Stimulated activated memory B cell treated with anti-CD40 and anti-IgM and Interleukin-4, amounts not matched to agents 10 μg/mL and 1 μg/mL and 100 μg/mL, for 72 hours (primary cell): ENCODE measurements around the gene S1PR5.

Source experiments
- ATAC-seq: fragments of 150-1000 bp; cut with Tn5 transposase; 2 replicates; pipeline ENCODE4 v1.10.0; 2021
- H3K27ac Mint-ChIP-seq: one replicate; pipeline ENCODE4 v1.8.0; 2022; ENCODE audit warnings: mild to moderate bottlenecking, mixed read lengths
- H3K27me3 Mint-ChIP-seq: one replicate; pipeline ENCODE4 v1.8.0; 2022; ENCODE audit warnings: mixed read lengths
- H3K36me3 Mint-ChIP-seq: one replicate; pipeline ENCODE4 v1.8.0; 2022; ENCODE audit warnings: mixed read lengths
- H3K4me1 Mint-ChIP-seq: one replicate; pipeline ENCODE4 v1.8.0; 2022; ENCODE audit warnings: mixed read lengths
- H3K4me3 Mint-ChIP-seq: one replicate; pipeline ENCODE4 v1.8.0; 2022; ENCODE audit warnings: mild to moderate bottlenecking, moderate library complexity, mixed read lengths
- H3K9me3 Mint-ChIP-seq: one replicate; pipeline ENCODE4 v1.8.0; 2022; ENCODE audit warnings: mixed read lengths

S1PR5 gene

GRCh38 chr19:10471909-10472308, 45.3 kb downstream of the S1PR5 start:
- H3K27me3 Mint-ChIP-seq: peaks cover 16% of the 10 kb centered on the region
- peaks cover 12% of the 10 kb centered on the region for H3K36me3 Mint-ChIP-seq
- H3K9me3 Mint-ChIP-seq: no peaks in the 10 kb centered on the region
- no peaks in the 10 kb centered on the region for H3K4me1 Mint-ChIP-seq
- no peak overlapping the region for H3K4me3 Mint-ChIP-seq
- ATAC-seq: no peak
- no peak overlapping the region for H3K27ac Mint-ChIP-seq

- ATAC-seq: no peak
- Mint-ChIP-seq H3K4me3 (no peak overlapping the region), H3K9me3 (no peaks in the 10 kb centered on the region), H3K4me1 (no peaks in the 10 kb centered on the region), H3K36me3 (peaks cover 20% of the 10 kb centered on the region), H3K27ac (no peak overlapping the region), H3K27me3 (peaks cover 16% of the 10 kb centered on the region)
Observed at GRCh38 chr19:10468133-10468532, 49.1 kb downstream of the S1PR5 start.

DNA sequence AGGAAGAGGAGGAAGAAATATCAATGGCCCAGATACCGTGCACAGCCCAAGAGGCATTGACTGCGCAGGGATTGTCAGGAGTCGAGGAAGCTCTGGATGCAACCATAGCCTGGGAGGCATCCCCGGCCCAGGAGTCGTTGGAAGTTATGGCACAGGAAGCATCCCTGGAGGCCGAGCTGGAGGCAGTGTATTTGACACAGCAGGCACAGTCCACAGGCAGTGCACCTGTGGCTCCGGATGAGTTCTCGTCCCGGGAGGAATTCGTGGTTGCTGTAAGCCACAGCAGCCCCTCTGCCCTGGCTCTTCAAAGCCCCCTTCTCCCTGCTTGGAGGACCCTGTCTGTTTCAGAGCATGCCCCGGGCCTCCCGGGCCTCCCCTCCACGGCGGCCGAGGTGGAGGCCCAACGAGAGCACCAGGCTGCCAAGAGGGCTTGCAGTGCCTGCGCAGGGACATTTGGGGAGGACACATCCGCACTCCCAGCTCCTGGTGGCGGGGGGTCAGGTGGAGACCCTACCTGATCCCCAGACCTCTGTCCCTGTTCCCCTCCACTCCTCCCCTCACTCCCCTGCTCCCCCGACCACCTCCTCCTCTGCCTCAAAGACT, 50.0 kb downstream of the S1PR5 start:
- peaks cover 16% of the 10 kb centered on the region for H3K27me3 Mint-ChIP-seq
- no peak overlapping the region for H3K27ac Mint-ChIP-seq
- peaks cover 6% of the 10 kb centered on the region for H3K4me1 Mint-ChIP-seq
- no peaks in the 10 kb centered on the region for H3K9me3 Mint-ChIP-seq
- H3K4me3 Mint-ChIP-seq: no peak overlapping the region
- ATAC-seq: no peak
- H3K36me3 Mint-ChIP-seq: peaks cover 25% of the 10 kb centered on the region

- Mint-ChIP-seq H3K4me1 (peaks cover 18% of the 10 kb centered on the region), H3K9me3 (no peaks in the 10 kb centered on the region), H3K36me3 (peaks cover 25% of the 10 kb centered on the region), H3K27me3 (peaks cover 15% of the 10 kb centered on the region), H3K4me3 (no peak overlapping the region), H3K27ac (no peak overlapping the region)
- no peak for ATAC-seq
Observed at GRCh38 chr19:10464456-10464855, 52.8 kb downstream of the S1PR5 start.
